Colon (tissue), 2 donors: ENCODE results near the gene OR6N1.

ENCODE experiments used
- FAIRE-seq: peaks from 2 replicates; lab custom pipeline; 2012; peaks lifted over from hg19 to GRCh38; lab: Jason Lieb, UNC
- donor health status: control.
- donor health status: control.

OR6N1 gene

GRCh38 chr1:158771950-158772866 is at the start of gene OR6N1:
Gene OR6N1, minus strand, starts transcription at chr1:158772195. Its CDS starts 5,513 bp downstream, at chr1:158766682.
- no peak for FAIRE-seq

GRCh38 chr1:158821723-158822122 is 49.7 kb upstream of the OR6N1 start:
- no peak for FAIRE-seq

GRCh38 chr1:158819461-158820443 is 47.8 kb upstream of the OR6N1 start:
- FAIRE-seq, result no peak

GRCh38 chr1:158818975-158819431 is 47.0 kb upstream of the OR6N1 start:
- FAIRE-seq, result no peak

- FAIRE-seq, result no peak
Observed at GRCh38 chr1:158818560-158818959, 46.6 kb upstream of the OR6N1 start.

GRCh38 chr1:158814970-158815369 is 43.0 kb upstream of the OR6N1 start:
- no peak for FAIRE-seq

GRCh38 chr1:158813164-158813563 is 41.2 kb upstream of the OR6N1 start:
- FAIRE-seq, result no peak

- no peak for FAIRE-seq
Observed at GRCh38 chr1:158812336-158812735, 40.3 kb upstream of the OR6N1 start.

- FAIRE-seq, result no peak
Observed at GRCh38 chr1:158810311-158810710, 38.3 kb upstream of the OR6N1 start.

GRCh38 chr1:158809862-158810261 is 37.9 kb upstream of the OR6N1 start:
- FAIRE-seq, result no peak

- FAIRE-seq, result no peak
Observed at GRCh38 chr1:158809256-158809655, 37.3 kb upstream of the OR6N1 start.

GRCh38 chr1:158806916-158807536 is 35.0 kb upstream of the OR6N1 start:
- FAIRE-seq, result no peak

- FAIRE-seq, result no peak
Observed at GRCh38 chr1:158803678-158804077, 31.7 kb upstream of the OR6N1 start.

GRCh38 chr1:158801396-158801795 is 29.4 kb upstream of the OR6N1 start:
- no peak for FAIRE-seq

- no peak for FAIRE-seq
Observed at GRCh38 chr1:158800526-158800925, 28.5 kb upstream of the OR6N1 start.

- no peak for FAIRE-seq
Observed at GRCh38 chr1:158799689-158800088, 27.7 kb upstream of the OR6N1 start.

- FAIRE-seq, result no peak
Observed at GRCh38 chr1:158798531-158798930, 26.5 kb upstream of the OR6N1 start.

GRCh38 chr1:158794247-158794646 is 22.3 kb upstream of the OR6N1 start:
- no peak for FAIRE-seq

GRCh38 chr1:158793604-158794003 is 21.6 kb upstream of the OR6N1 start:
- FAIRE-seq, result no peak

- no peak for FAIRE-seq
Observed at GRCh38 chr1:158781104-158781503, 9.1 kb upstream of the OR6N1 start, which contains the start of gene OR6N2. Gene OR6N2, minus strand, starts transcription at chr1:158781204. Its CDS starts 3,569 bp downstream, at chr1:158777635.

- no peak for FAIRE-seq
Observed at GRCh38 chr1:158754420-158754819, 17.6 kb downstream of the OR6N1 start, which contains the start of gene OR6K6. Gene OR6K6, plus strand, starts transcription at chr1:158754720. Its CDS starts 168 bp downstream, at chr1:158754888.

GRCh38 chr1:158752155-158752712 is 19.8 kb downstream of the OR6N1 start:
- FAIRE-seq, result no peak
